ENCODE measurements around the gene LRRC15.

- TF ChIP-seq CTCF (IDR thresholded peaks at IDR 0.05; ENCODE audit: extremely low read depth in 1 of 2, insufficient read depth in 1 of 2, low read depth in 1 of 2, low read length in 2 of 2) (no peak), MAX (IDR thresholded peaks at IDR 0.05; ENCODE audit: insufficient read depth, insufficient read length) (no peak), EZH2 (IDR thresholded peaks at IDR 0.05; ENCODE audit: borderline replicate concordance, low read depth, low read length, severe bottlenecking) (no peak), POLR2AphosphoS5 (IDR thresholded peaks at IDR 0.05; ENCODE audit: insufficient read depth, low read depth, low read length) (no peak), POLR2A (IDR thresholded peaks at IDR 0.05; ENCODE audit: low read depth, low read length) (no peak), JUN (IDR thresholded peaks at IDR 0.05; ENCODE audit: borderline replicate concordance, insufficient read depth, insufficient read length, low read depth) (no peak), FOS (IDR thresholded peaks at IDR 0.05; ENCODE audit: borderline replicate concordance, insufficient read depth, low read length) (no peak), MYC (IDR thresholded peaks at IDR 0.05; ENCODE audit: low read depth, low read length) (no peak)
Measured at GRCh38 chr3:194381460-194381875, 11.9 kb upstream of the LRRC15 start.
